ENCODE measurements around the gene TSPAN6. TPM values are rescaled to one million over a fixed set of nuclear protein-coding genes. Genes with fewer than 3 reads are reported as not detected.

TSPAN6 gene
- total RNA-seq, 1 donor from 2014 or later = 49.7 TPM

DNA sequence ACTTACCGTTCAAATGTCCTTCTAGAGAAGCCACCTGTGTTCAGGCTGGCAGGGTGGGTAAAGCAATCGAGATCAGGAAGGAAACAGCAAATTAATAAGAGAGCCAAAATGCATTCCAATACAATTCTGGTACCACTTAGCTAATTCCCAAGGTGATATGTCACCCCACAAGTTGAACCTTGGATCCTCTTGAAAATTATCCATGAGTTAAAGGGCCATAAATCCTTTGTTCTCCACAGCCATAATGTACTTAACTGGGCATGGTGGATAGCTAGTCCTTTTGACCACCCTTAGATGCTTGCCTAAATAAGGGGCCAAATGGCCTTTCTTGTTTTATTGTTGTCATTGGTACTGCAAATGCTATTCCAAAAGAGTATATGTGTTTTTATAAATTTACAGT lies 49.9 kb downstream of the TSPAN6 start:
- H3K4me1 Mint-ChIP-seq (ENCODE audit: low read depth, unreplicated experiment) = no peaks in the 10 kb centered on the region
- no peak overlapping the region for H2AFZ ChIP-seq (ENCODE audit: low read depth, low read length)
- no peaks in the 10 kb centered on the region for H3K9me3 Mint-ChIP-seq (ENCODE audit: unreplicated experiment)
- no peaks in the 10 kb centered on the region for H3K36me3 ChIP-seq (ENCODE audit: insufficient read depth, low read length)
- no peak overlapping the region for H3K27ac ChIP-seq (ENCODE audit: low read depth, low read length)
- H3K4me3 Mint-ChIP-seq (ENCODE audit: unreplicated experiment) = no peak overlapping the region
- no peaks in the 10 kb centered on the region for H3K79me2 ChIP-seq (ENCODE audit: insufficient read depth, low read length)
- FAIRE-seq (no peak), DNase-seq (ENCODE audit: low read depth) (no peak)
- H3K4me2 ChIP-seq (ENCODE audit: low read length) = no peak overlapping the region
- no peaks in the 10 kb centered on the region for H4K20me1 ChIP-seq (ENCODE audit: insufficient read depth, low read length)
- H3K4me3 ChIP-seq (ENCODE audit: insufficient read depth, low read depth, low read length) = no peak overlapping the region
- no peaks in the 10 kb centered on the region for H3K9me3 ChIP-seq (ENCODE audit: insufficient read depth, low read depth, low read length)
- H3K27me3 ChIP-seq (ENCODE audit: insufficient read depth, low read length) = no peaks in the 10 kb centered on the region
- no peaks in the 10 kb centered on the region for H3K36me3 Mint-ChIP-seq (ENCODE audit: low read depth, unreplicated experiment)
- H3K27me3 Mint-ChIP-seq (ENCODE audit: low read depth, unreplicated experiment) = peaks cover 5% of the 10 kb centered on the region
- no peak overlapping the region for H3K9ac ChIP-seq (ENCODE audit: low read length)
- TF ChIP-seq CTCF (IDR thresholded peaks at IDR 0.05; ENCODE audit: insufficient read depth, low read depth, low read length) (no peak), EZH2 (IDR thresholded peaks at IDR 0.05; ENCODE audit: insufficient read depth, low read length) (no peak)
- no peak overlapping the region for H3K27ac Mint-ChIP-seq (ENCODE audit: unreplicated experiment)
- no peaks in the 10 kb centered on the region for H3K4me1 ChIP-seq (ENCODE audit: insufficient read depth, low read length)

DNA sequence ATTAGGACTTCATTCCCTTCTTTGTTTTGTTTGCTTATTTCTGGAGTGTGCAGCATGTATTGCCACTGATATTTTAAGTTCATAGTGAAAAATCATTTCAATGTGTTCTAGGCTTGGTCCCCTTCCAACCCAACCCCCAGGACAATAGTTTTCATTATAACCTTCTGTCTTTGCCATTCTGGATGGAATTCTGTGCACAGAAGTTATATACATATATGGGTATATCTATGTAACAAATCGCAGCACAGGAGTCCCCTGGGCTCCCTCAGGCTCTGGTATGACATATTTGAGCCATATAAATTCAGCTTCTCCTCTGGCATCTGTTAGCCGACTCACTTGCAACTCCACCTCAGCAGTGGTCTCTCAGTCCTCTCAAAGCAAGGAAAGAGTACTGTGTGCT lies 52.0 kb downstream of the TSPAN6 start, which contains the start of gene TNMD:
Gene TNMD (plus strand): TSS at position 326 of the 400 bp plus-strand sequence. CDS start 83 bp downstream, outside the sequence.
- FAIRE-seq = no peak

More for the DNA sequence above, 52.0 kb downstream of the TSPAN6 start, which contains the start of gene TNMD:
- H3K79me2 ChIP-seq (ENCODE audit: insufficient read depth, low read length) = no peaks in the 10 kb centered on the region
- H3K9ac ChIP-seq (ENCODE audit: low read length) = no peak within 1 kb of the TSS
- H3K9me3 ChIP-seq (ENCODE audit: insufficient read depth, low read depth, low read length) = no peaks in the 10 kb centered on the region
- H3K36me3 Mint-ChIP-seq (ENCODE audit: low read depth, unreplicated experiment) = no peaks in the 10 kb centered on the region
- no peak within 1 kb of the TSS for H3K27ac Mint-ChIP-seq (ENCODE audit: unreplicated experiment)
- no peaks in the 10 kb centered on the region for H4K20me1 ChIP-seq (ENCODE audit: insufficient read depth, low read length)
- H3K4me3 Mint-ChIP-seq (ENCODE audit: unreplicated experiment) = no peak within 1 kb of the TSS
- no peak for DNase-seq (ENCODE audit: low read depth)
- no peak within 1 kb of the TSS for H3K27ac ChIP-seq (ENCODE audit: low read depth, low read length)
- no peak within 1 kb of the TSS for H3K4me3 ChIP-seq (ENCODE audit: insufficient read depth, low read depth, low read length)
- no peak for TF ChIP-seq EZH2 (IDR thresholded peaks at IDR 0.05; ENCODE audit: insufficient read depth, low read length)
- no peak for TF ChIP-seq CTCF (IDR thresholded peaks at IDR 0.05; ENCODE audit: insufficient read depth, low read depth, low read length)
- H3K36me3 ChIP-seq (ENCODE audit: insufficient read depth, low read length) = no peaks in the 10 kb centered on the region
- no peaks in the 10 kb centered on the region for H3K4me1 Mint-ChIP-seq (ENCODE audit: low read depth, unreplicated experiment)
- H2AFZ ChIP-seq (ENCODE audit: low read depth, low read length) = no peak within 1 kb of the TSS
- no peak within 1 kb of the TSS for H3K4me2 ChIP-seq (ENCODE audit: low read length)
- no peaks in the 10 kb centered on the region for H3K4me1 ChIP-seq (ENCODE audit: insufficient read depth, low read length)
- no peaks in the 10 kb centered on the region for H3K27me3 ChIP-seq (ENCODE audit: insufficient read depth, low read length)
- no peaks in the 10 kb centered on the region for H3K9me3 Mint-ChIP-seq (ENCODE audit: unreplicated experiment)
- peaks cover 5% of the 10 kb centered on the region for H3K27me3 Mint-ChIP-seq (ENCODE audit: low read depth, unreplicated experiment)

Other genes with a start within 250 kb of the TSPAN6 start
- gene PCDH19, start 226.5 kb downstream of the TSPAN6 start, total RNA-seq = 11.6 and 14.9 TPM in 2 replicates
- not detected in 2 replicates for gene TNMD, start 51.9 kb downstream of the TSPAN6 start, total RNA-seq
- 39.3 and 50.1 TPM in 2 replicates for gene SRPX2, start 7.4 kb upstream of the TSPAN6 start, total RNA-seq
- 3.3 and 4.1 TPM in 2 replicates for gene SYTL4, start 95.3 kb upstream of the TSPAN6 start, total RNA-seq
- gene CSTF2, start 183.6 kb upstream of the TSPAN6 start, total RNA-seq = 14.6 and 17.8 TPM in 2 replicates
- gene NOX1, start 237.6 kb upstream of the TSPAN6 start, total RNA-seq = not detected in 2 replicates